ENCODE measurements around the gene LMX1B.

DNA sequence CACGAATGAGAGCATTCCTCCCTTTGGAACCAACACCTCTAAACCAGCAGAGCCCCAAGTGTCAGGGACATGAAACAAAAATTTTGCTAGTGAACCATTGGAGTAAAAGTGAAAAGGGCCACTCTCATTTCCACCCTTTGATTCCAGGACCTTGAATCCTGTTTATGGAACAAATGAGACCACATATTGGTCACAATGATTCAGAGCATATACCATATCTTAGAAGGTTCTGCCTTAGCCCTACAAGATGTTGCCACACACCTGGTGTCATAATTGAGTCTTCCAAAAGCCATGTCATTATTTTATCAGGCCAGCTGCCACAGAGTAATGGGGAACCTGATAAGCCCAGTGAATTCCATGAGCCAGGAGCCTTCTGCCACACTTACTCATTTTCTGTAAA lies 124.8 kb downstream of the LMX1B start:
- TF ChIP-seq, protein P1, sequence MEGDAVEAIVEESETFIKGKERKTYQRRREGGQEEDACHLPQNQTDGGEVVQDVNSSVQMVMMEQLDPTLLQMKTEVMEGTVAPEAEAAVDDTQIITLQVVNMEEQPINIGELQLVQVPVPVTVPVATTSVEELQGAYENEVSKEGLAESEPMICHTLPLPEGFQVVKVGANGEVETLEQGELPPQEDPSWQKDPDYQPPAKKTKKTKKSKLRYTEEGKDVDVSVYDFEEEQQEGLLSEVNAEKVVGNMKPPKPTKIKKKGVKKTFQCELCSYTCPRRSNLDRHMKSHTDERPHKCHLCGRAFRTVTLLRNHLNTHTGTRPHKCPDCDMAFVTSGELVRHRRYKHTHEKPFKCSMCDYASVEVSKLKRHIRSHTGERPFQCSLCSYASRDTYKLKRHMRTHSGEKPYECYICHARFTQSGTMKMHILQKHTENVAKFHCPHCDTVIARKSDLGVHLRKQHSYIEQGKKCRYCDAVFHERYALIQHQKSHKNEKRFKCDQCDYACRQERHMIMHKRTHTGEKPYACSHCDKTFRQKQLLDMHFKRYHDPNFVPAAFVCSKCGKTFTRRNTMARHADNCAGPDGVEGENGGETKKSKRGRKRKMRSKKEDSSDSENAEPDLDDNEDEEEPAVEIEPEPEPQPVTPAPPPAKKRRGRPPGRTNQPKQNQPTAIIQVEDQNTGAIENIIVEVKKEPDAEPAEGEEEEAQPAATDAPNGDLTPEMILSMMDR (IDR thresholded peaks at IDR 0.05) = no peak
- no peak for TF ChIP-seq POLR2A (IDR thresholded peaks at IDR 0.05)
